K562 (cell line): ENCODE data around the gene LTO1. TPM values are rescaled to one million over a fixed set of nuclear protein-coding genes. Genes with fewer than 3 reads are reported as not detected.

Experiments used
- CHD7 ChIP-seq: fragments of 200-600 bp; sonication (generic); IDR thresholded peaks from one replicate; pipeline ENCODE4 v1.6.1; 2012; ENCODE audit warnings: mild to moderate bottlenecking, low read depth, low read length, inconsistent platforms
- CTCF ChIP-seq, 3 experiments: IDR thresholded peaks in 2 of 3; conservative IDR thresholded peaks in 1 of 3; 2 replicates each; pipeline ENCODE4 v1.5.1; 2011 to 2012; ENCODE audit warnings: low read length in 3 of 3, mild to moderate bottlenecking in 3 of 3, control low read depth in 2 of 3, improper control_type of control experiment in 1 of 3, inconsistent platforms in 1 of 3, low read depth in 1 of 3, mixed read lengths in 1 of 3, moderate library complexity in 1 of 3; ENCODE audit not compliant: insufficient read depth in 2 of 3
- CTCFL ChIP-seq: IDR thresholded peaks from 2 replicates; pipeline ENCODE4 v1.6.1; 2011; ENCODE audit warnings: borderline replicate concordance, low read depth, mild to moderate bottlenecking, moderate library complexity, low read length; ENCODE audit not compliant: insufficient read depth, poor library complexity, severe bottlenecking
- TFAP4 ChIP-seq: sonication (generic); formaldehyde crosslinking; IDR thresholded peaks from 2 replicates; pipeline ENCODE4 v1.8.0; 2022; ENCODE audit warnings: missing genetic modification reagents, mild to moderate bottlenecking, moderate library complexity, borderline replicate concordance
- polyA plus RNA-seq, 8 experiments: library from polyadenylated mRNA; depleted of rRNA in 4 of 8; stranded (reverse) in 5 of 8; unstranded in 3 of 8; fragments of >200 nt; fragmentation: Nextera tagmentation in 2 of 8; fragmentation: Illumina TruSeq in 1 of 8; extraction: Ambion mirVana in 2 of 8; extraction: Trizol in 1 of 8; gene quantifications; 2 replicates each; pipeline versions ENCODE4 v1.2.1 to v1.2.3, GENCODE V29; 2011 to 2014; ENCODE audit warnings: inconsistent platforms in 1 of 8, missing spikeins in 1 of 8
- total RNA-seq, 7 experiments: library from RNA; depleted of rRNA in 6 of 7; stranded (reverse); fragments of >200 nt in 6 of 7; fragmentation: Illumina TruSeq in 2 of 7; extraction: Trizol in 2 of 7; gene quantifications; 2 replicates each; pipeline versions ENCODE4 v1.2.1 to v1.2.3, GENCODE V29; 2011 to 2021; ENCODE audit warnings: low replicate concordance in 1 of 7

The LTO1 gene
- total and polyA plus RNA-seq, 9 of the 15 experiments (the other 6 are each of a cell fraction or from before 2014, with no cell fraction given), result 2.6 to 43.4 (median 19.1) TPM

- no peak for TF ChIP-seq CHD7
- peak; percentile 49 for TF ChIP-seq CTCFL
- TF ChIP-seq TFAP4, result 0 out of 2 replicates have a peak, but pooled peaks have one; percentile 18
- TF ChIP-seq CTCF (IDR thresholded peaks at IDR 0.05 in 2 of 3, conservative IDR thresholded peaks at IDR 0.05 in 1 of 3; ENCODE audit: insufficient read depth in 2 of 3, low read depth in 1 of 3, low read length in 3 of 3), result peak; percentile 50 to 70 (median 64)
These were observed 43.0 kb upstream of the LTO1 start (continued) for GRCh38 chr11:69718147-69718546.
